Amniotic stem cell (primary cell): ENCODE data around the gene PHLDA1.

Experiments
- DNase-seq: peaks from one replicate; lab custom pipeline; 2025; lab: John Stamatoyannopoulos, UW

PHLDA1 gene

DNA sequence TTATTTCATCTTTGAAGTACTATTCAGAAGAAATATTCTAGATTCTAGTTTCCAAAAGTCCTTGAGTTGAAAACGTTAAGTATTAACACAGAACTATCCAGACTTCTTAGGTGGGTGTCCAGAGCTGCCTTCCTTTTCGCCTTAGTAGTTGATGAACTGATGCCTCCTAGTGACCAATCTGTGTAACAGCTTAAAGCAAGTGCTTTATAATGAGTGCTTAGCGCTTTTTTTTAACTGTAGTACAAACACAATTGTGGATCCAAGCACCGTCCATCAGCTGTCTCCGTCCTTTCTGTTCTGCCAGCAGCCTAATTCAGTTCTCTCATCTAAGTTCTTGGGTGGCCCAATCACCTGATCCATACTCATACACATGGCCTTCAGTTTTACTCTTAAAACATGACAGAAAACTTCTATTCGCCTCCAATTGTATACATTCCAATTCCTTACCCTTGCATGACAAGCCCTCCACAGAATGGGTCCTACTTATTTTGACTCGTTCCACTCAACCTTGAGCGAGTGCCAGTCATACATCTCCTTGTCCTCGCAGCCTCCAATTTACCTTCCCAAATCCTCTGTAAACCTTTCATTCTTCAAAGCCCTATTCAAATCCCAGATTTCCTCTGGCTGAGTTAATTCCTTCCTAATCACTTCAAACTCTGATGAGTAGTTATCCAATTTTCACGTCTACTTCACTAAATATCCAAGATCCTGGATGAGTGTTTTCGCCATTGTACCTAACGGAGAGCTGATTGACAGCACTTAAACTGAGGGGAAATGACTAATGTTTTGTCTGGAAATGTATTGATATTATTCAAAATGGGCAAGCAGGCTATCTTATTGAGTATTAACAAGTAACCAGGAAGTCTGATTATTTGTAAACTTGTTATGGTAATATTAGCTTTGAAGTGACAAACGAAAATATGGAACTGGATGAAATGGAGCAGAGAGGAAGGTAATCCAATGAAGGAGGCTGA lies 5.8 kb upstream of the PHLDA1 start:
- DNase-seq, result peak; percentile 65

DNA sequence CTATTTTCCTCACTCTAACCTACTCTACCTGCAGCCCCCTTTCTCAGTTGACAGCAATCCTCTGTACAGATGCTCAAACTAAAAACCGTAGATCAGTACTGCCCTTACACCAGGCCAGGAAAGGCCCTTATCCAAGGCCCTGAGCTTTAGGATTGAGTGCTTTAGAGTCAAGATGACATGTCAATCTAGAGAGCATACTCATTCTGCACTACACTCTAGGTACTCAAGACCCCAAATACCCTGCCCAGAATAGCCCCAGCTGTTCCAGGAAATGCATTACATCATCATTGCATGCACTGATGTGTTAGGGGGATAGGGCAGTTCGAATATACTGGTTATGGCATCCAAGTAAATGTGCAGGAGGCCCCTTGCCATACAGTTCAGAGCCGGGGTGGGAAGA lies 3.5 kb upstream of the PHLDA1 start:
- no peak for DNase-seq

DNA sequence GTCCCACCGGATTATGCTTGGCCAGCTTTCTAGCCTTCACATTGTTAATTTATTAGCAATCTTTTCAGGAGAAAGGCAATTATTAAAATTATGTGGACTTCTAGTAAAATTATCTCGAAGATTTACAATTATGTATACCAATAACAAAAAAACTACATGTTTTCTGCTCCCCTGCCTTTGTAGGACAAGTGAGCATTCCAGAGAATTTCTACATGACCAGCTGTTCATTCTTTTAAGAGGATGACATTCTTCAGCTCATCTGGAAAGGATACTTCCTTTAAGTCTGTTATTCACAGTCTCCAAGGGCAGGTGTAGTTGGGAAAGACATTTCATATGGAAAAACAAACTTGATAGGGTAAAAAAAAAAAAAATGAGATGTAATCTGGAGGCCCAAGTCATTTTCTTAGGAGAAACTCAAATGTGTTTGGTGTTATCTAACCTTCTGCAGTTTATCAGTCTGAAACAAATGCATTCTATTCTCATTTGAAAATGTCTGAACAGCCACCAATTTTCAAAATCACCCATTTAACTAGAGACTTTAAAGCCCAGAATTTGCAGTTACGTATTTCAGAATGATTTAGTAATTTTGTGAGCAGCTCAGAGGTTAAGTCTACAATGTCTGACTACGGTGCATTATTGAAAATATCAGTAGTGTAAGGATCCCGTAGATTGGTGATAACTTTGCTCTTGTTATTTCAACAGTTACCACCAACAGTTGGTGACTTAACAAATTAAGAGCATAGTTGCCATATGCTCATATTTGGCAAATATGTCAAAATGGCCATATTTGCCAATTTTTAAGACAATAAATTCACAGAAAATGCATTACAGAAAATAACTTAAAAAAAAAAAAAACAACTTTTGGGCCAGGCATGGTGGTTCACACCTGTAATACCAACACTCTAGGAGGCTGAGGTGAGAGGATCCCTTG lies 1.8 kb upstream of the PHLDA1 start:
- DNase-seq, result no peak

DNA sequence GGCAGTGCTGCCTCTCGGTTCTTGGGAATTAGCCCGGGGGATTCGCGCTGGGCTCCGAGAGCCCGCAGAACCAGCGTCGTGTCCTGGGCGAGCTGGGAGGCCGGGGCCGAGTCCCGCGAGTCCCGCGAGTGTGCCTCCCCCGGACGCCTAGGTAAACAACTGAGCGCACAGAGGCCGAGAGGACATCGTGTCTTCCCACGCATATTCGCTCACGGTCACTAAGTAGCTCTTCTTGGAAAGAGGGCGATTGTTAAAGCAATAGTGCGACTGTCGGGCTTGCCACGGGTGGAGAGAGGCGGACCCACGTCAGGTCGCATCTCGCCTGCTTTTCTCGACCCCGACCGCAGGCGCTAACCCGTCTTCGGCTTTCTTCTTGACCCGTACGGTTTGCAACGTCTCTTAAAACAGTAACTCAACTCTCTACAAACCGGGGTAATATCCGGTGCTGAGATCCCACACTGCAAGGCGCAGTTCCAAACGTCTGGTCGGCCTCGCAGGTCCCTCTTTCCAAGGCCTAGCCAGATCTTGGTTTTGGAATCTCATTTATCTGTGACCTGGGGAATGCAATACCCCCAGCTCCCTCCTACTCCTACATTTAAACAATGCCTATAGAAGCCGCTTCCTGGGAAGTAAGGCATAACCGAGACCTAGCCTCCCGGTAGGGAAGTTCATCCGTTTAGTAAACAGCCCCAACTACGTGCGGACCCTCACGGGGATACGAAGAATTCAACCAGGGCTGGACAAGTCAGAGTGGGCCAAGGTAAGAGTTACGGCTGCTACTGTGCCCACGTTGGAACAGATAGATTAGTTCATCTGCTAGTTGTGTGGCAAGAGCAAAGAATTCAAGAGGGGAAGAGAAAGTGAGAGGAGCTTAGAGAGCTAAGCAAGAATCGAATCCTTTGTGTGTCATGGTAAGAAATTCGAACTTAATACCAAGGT lies 736 bp upstream of the PHLDA1 start:
- no peak for DNase-seq

DNA sequence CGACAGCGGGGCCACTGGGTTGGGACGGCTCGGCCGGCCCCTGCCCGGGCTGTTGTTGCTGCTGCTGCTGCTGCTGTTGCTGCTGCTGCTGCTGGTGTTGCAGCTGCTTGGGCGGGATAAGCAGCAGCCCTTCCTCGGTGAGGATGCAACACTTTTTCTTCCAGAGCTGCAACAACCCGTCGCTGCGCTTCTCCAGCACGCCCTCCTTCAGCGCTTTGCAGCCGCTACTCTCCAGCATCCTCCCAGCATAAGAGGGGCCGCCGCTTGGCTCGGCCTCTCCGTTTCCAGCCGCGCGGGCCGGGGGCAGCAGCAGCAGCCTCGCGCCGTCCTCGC lies 529 bp downstream of the PHLDA1 start:
- no peak for DNase-seq

DNA sequence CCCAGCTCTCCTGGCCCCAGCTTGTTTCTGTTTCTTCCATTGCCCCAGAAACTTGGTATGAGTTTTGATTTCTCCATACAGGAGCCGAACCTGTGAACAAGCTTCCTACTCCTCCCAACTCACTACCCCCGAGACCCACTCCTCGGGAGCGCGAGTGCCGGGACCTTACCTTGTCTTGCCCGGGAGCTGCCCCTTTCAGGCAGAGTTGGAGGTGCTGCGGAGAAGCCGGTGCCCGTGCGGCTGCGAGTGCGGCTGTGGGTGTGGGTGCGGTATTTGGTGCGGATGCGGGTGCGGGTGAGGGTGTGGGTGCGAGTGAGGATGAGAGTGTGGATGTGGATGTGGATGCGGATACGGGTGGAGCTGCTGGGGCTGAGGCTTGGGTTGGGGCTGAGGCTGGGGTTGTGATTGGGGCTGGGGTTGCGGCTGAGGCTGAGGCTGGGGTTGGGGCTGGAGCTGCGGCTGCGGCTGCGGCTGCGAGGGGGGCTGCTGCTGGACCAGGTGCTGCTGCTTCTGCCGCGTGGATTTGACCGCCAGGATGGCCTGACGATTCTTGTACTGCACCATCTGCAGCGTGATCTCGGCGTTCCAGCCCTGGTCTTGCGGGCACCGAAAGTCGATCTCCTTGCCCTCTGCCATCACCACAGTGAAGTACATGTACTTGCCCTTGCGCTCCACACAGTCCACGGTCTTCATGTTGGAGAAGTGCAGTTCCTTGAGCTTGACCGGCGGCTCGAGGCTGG lies 1.1 kb downstream of the PHLDA1 start:
- no peak for DNase-seq

DNA sequence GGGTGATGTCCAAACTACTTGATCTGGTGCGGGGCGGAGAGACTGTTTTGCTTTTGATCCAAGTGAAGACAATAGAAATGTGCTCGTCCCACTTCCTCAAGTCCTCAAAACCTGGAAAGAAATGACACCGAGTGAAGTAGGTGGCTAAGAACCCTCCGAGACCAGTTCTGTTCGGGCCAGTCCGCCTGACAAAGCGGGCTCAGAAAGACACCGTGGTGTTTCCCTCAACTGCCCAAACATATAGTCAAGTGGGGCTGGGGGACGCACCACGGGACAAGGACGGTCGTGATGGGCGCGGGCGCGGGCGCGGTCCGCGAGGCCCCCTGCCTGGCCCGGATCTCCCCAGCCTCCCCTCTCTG lies 1.6 kb downstream of the PHLDA1 start:
- no peak for DNase-seq

DNA sequence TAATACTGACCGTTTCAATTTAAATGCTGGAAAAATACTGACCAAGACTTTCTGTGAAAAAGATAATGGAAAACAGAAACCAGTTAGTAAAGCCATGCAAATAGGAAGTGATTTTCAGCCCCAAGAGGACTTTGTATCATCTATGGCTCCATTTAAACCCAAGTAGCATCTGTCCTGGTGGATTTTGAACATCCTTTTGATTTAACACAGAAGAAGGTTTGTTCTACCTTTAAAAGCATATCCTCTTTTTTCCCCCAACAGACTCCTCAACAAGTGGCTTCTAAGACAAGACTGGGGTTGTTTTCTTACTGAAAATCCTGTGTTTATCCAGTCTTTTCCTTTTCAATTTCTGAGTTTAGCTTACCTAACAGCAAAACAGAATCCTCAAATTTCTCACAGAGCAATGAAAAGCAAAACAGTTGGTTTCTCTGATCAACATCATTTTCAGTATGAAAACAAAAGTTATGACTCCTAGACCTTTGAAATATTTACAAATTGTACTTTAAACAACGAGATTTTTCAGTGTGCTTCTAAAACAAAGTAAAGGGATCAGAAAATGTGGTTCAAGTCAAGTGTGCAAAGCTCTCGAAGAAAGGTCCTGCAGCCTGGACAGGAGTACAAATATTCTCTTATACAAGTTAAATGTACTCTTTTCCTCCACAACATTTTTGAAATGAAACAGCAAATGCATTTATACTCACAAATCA lies 2.9 kb downstream of the PHLDA1 start:
- no peak for DNase-seq

DNA sequence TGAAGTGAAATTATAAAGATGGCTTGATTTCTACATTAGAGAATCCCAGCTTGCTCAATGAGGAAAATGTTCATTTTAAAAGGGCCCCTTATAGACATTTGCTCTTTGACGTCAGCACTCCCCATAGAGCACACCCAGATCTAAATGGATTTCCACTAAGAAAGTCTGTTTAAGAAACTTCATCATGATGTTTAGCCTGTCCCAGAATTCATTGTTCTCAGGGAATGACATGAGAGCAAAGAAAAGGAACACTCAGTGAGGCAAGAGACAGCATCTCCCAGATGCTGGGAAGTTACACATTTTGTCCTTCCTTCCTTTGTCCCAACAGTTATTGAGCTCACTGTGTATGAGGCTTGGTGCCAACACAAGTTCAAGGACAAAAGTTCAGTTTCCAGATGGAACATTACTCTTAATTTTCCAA lies 4.9 kb downstream of the PHLDA1 start:
- no peak for DNase-seq

DNA sequence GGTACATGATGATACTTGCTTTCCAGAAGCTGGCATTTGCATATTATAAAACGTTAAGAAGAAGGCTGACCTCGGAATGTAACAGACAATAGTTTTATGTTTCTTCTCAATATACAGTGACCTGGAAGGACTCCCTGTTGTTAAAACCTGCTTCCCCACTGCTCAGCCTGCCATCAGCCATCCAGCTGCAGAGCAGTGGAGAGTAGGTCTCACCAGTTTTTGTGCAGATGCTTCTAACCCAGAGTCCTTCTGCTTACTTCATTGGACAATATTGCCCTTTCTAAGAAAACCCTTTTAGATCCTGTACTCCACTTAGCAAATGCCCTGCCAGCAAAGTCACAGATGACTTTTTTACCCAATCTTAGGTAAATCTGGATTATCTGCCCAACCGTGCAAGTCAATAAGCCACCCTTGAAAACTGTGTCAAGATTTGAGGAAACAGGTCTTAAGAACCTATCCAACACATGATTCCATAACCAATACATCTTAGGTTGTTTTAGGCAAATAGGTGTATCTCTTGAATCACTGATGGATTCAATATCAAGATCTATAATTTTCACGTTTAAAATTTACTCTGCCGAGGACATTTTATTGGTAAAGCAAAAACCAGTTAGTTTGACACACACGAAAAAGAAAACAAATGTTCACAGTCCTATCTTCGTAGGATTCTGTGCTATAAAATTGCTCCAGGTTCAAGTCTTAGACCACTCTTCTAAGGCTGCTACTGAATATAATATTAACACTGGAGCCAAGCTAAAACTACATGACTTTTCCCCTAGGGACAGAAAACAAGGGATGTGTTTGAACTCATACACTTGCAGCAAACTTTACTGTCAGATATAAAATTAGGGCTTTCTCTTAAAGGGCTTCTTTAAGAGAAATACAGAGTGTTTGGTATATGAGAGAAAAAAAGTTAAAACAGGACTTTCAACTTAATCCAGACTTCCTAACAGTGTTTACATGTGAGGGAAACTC lies 5.7 kb downstream of the PHLDA1 start:
- DNase-seq, result no peak

DNA sequence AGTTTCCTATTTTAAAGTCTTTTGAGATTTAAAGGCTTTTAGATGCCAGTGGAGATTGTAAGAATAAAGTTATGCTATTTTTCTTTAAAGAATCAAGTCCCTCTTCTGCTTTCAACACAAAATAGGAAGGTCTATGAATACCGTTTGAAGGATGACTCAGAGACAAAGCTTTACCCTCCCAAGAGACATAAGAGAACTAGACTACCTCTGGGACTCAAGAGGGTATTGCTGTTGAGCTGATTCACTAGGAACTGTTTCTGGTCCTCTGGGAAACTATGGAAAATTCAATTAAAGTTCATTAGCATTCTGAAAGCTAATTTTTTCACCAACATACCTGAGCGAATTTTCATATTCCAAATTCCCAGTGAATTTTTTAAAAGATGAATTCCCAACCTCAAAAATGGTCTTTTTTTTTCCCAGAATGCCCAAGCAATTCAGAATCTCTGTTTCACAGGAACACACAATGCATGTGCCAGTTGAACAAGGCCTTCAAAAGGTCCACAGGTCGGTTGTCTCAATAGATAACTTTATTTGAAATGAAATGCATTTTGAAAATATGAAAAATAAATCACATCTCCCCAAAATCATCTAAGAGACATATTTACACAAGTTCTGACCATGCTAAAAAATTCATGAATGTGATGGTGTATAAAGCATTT lies 6.5 kb downstream of the PHLDA1 start:
- peak; percentile 35 for DNase-seq

DNA sequence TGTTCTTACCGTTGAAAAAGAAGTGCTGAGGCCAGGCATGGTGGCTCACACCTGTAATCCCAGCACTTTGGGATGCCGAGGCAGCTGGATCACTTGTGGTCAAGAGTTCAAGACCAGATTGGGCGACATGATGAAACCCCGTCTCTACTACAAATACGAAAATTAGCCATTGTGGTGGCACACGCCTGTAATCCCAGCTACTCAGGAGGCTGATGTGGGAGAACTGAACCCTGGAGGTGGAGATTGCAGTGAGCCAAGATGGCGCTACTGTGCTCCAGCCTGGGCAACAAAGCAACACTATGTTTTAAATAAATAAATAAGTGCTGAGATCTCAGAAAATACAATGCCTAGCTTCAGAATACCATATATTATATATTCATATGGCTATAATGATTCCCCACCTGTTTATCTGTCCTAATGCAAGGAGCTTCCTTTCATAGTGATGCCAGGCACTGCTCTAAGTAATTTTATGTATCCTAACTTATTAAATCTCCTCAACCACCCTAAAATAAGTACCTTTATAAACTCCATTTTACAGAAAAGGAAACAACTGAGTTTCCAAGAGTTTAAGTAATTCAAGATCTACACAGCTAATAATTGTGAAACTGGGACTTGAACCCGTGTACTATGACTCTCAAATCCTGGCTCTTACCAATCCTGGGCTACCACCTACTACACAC lies 7.3 kb downstream of the PHLDA1 start:
- no peak for DNase-seq

DNA sequence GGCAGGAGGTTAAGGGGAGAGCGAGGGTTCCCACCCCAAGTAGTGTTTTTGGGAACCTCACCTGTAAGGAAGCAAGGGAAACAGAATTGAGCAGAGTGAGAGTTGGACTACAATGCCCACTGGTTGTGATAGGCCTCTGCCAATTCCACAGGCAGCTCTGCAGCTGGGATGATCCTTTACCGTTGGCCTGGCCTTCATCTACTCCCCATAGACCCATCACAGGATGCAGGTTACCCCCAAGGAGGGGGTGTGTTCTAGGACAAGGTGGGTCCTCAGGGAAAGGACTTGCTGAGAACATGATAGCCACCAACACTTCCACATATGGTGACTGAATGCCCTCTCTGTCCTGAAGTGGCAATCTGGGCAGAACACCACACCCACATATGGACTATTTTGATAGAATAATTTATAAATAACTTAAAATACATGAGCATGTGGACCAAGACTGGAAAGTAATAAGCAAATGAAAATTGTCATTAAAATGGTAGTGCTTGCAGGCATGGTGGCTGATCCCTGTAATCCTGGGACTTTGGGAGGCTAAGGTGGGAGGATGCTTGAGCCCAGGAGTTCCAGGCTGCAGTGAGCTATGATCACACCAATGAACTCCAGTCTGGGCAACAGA lies 8.4 kb downstream of the PHLDA1 start:
- no peak for DNase-seq

DNA sequence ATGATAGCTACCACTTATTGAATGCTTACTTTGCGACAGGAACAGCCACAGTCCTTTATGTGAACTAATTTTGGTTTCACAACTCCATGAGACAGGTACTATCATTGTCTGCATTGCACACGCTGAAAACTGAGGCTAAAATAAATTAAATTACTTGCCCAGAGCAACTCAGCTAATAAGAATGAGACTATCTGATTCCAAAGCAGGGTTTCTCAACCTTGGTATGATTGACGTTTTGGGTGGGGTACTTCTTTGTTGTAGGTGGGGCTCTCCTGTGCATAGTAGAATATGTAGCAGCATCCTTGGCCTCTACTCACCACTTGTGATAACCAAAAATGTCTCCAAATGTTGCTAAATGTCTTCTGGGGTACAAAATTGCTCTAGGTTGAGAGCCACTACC lies 9.1 kb downstream of the PHLDA1 start:
- no peak for DNase-seq

DNA sequence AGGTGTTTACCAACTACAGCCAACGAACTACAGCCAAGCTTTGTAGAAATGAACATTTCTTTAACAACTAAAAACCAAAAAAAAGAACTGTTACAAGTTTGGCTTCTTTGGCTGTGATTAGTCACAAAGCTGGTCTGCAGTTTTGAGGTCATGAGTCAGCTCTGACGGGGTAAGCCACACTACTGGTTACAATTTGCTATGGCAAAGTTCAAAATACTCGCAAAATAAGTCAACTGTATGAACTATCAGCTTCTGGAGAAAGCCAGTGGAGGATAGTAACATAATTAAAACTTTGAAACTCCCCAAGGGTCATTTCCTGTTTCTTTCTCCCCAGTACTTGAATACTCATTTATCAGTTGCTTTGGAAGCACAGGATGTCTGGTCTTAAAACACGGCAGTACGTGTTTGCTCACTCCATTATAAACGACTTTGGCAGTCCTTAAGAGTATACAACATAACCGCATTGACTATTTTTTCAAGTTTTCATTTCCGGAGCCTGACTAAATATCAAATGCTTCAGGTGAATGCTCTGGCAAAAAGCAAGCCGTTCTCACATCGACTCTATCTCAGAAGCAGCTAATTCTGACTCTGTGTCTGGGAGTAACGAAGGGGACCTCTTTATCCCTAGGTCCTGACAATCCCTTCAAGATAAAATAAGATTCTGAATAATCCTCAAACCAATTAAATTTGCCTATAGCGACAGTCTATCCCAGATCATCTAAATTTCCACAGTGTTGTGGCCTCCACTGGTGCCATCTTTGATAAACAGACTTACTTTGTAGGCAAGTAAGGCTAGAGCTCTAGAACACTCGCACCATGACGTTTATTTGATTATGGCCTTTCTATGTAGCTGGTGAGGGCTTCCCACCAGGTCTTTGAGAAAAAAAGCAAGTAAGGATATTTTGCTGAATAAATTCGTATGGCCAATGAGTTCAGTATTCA lies 10.6 kb downstream of the PHLDA1 start:
- peak; percentile 83 for DNase-seq

DNA sequence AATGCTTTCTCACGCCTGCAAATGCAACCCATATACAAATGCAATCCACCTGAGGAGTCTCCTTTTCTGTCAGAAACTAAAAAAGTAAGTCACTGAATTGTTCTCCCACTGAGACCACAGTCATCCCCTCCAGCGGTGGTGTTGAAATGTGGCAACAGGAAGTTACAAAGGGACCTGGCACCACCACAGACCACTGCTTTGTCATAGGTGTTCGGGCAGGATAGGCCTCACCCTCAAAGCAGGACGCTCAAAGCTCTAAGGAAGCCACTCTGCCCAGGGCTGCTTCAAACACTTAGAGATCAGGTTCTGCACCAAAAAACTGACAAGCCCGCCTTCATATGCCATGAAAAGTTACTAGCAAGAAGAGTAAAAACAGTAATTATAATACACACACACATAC lies 11.3 kb downstream of the PHLDA1 start:
- DNase-seq, result peak; percentile 43

DNA sequence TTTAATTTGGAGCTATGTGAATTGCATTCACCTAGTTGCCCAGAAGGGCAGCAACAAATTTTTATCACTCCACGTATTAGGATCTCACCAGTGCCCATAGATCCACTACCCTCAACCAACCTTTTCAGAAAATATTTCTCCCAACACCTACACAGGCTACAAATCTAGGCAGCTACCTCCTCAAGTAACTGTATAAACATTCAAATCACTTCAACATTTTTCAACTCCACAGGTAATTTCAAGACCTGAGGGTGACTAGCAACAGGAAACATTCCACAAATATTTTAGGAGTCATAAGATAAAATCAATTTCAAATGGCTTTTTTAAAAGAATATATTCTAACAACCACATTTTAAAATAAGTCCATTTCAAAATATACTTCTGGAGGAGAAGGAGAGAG lies 12.9 kb downstream of the PHLDA1 start:
- no peak for DNase-seq
